Neural cell (in vitro differentiated cells): Measurements from ENCODE around the gene CACNA1C. TPM values are rescaled to one million over a fixed set of nuclear protein-coding genes. Genes with fewer than 3 reads are reported as not detected.

Source experiments
- H2AFZ ChIP-seq: fragments of 200-600, 300-800 bp; sonication (generic), shearing (Covaris generic); 2 replicates; pipeline ENCODE4 v1.6.0; 2014; ENCODE audit warnings: low read depth, mild to moderate bottlenecking, antibody characterized with exemption, low read length, moderate library complexity
- H3F3A ChIP-seq: fragments of 200-600 bp; shearing (Covaris generic); 2 replicates; pipeline ENCODE4 v1.6.1; 2016; ENCODE audit warnings: mild to moderate bottlenecking, moderate library complexity, mixed read lengths, antibody characterized with exemption, low read length; ENCODE audit not compliant: insufficient read depth, poor library complexity, severe bottlenecking
- H3K27ac ChIP-seq: fragments of 200-600, 300-800 bp; sonication (generic), shearing (Covaris generic); 2 replicates; pipeline ENCODE4 v1.5.1; 2014; ENCODE audit warnings: mild to moderate bottlenecking, low read length, moderate library complexity
- H3K27me3 ChIP-seq: fragments of 300-800, 200-600 bp; sonication (generic), shearing (Covaris generic); 2 replicates; pipeline ENCODE4 v1.6.0; 2014; ENCODE audit warnings: mild to moderate bottlenecking, low read depth, low read length, moderate library complexity; ENCODE audit not compliant: insufficient read depth
- H3K36me3 ChIP-seq: fragments of 300-800, 200-600 bp; sonication (generic), shearing (Covaris generic); 2 replicates; pipeline ENCODE4 v1.5.1; 2014; ENCODE audit warnings: mild to moderate bottlenecking, antibody characterized with exemption, low read length, moderate library complexity; ENCODE audit not compliant: insufficient read depth
- H3K4me2 ChIP-seq: fragments of 300-800, 200-600 bp; sonication (generic), shearing (Covaris generic); 2 replicates; pipeline ENCODE4 v1.6.0; 2014; ENCODE audit warnings: mild to moderate bottlenecking, low read length
- H3K4me3 ChIP-seq: fragments of 300-800, 200-600 bp; sonication (generic), shearing (Covaris generic); 2 replicates; pipeline ENCODE4 v1.5.1; 2014; ENCODE audit warnings: mild to moderate bottlenecking, low read length, moderate library complexity
- H3K79me2 ChIP-seq: fragments of 200-600 bp; shearing (Covaris generic); replicated peaks from 2 replicates; pipeline ENCODE4 v1.6.0; 2014; ENCODE audit warnings: mild to moderate bottlenecking, low read length, moderate library complexity; ENCODE audit not compliant: insufficient read depth
- H3K9ac ChIP-seq: fragments of 300-800, 200-600 bp; sonication (generic), shearing (Covaris generic); 2 replicates; pipeline ENCODE4 v1.6.1; 2016; ENCODE audit warnings: mild to moderate bottlenecking, low read length, mixed read lengths
- H3K9me2 ChIP-seq: fragments of 200-600 bp; shearing (Covaris generic); 2 replicates; pipeline ENCODE4 v1.6.1; 2016; ENCODE audit warnings: mild to moderate bottlenecking, low read length, mixed read lengths; ENCODE audit not compliant: insufficient read depth
- H3K9me3 ChIP-seq: fragments of 200-600, 300-800 bp; sonication (generic), shearing (Covaris generic); 2 replicates; pipeline ENCODE4 v1.6.1; 2016; ENCODE audit warnings: mild to moderate bottlenecking, mixed run types, low read length, moderate library complexity, mixed read lengths
- H4K20me1 ChIP-seq: fragments of 200-600 bp; shearing (Covaris generic); 2 replicates; pipeline ENCODE4 v1.6.1; 2016; ENCODE audit warnings: mild to moderate bottlenecking, mixed run types; ENCODE audit not compliant: insufficient read depth
- EP300 ChIP-seq: fragments of 450-650 bp; conservative IDR thresholded peaks from 2 replicates; pipeline ENCODE4 v1.6.1; 2014; ENCODE audit warnings: antibody characterized with exemption, mild to moderate bottlenecking, moderate library complexity; ENCODE audit not compliant: poor library complexity, severe bottlenecking
- MXI1 ChIP-seq: fragments of 450-650 bp; conservative IDR thresholded peaks from 2 replicates; pipeline ENCODE4 v1.6.1; 2014; ENCODE audit warnings: antibody characterized with exemption, mild to moderate bottlenecking; ENCODE audit not compliant: poor library complexity, severe bottlenecking
- POLR2AphosphoS5 ChIP-seq: IDR thresholded peaks from 2 replicates; pipeline ENCODE4 v1.6.1; 2012
- RAD21 ChIP-seq: fragments of 450-650 bp; conservative IDR thresholded peaks from 2 replicates; pipeline ENCODE4 v1.6.1; 2014; ENCODE audit warnings: antibody characterized with exemption, mild to moderate bottlenecking, moderate library complexity
- SMC3 ChIP-seq: fragments of 450-650 bp; conservative IDR thresholded peaks from 2 replicates; pipeline ENCODE4 v1.6.1; 2014; ENCODE audit warnings: antibody characterized with exemption, mild to moderate bottlenecking, moderate library complexity; ENCODE audit not compliant: poor library complexity
- TAF1 ChIP-seq: IDR thresholded peaks from 2 replicates; pipeline ENCODE4 v1.6.1; 2012; ENCODE audit warnings: low read depth
- polyA plus RNA-seq: library from polyadenylated mRNA; depleted of rRNA; stranded (reverse); fragments of >200 nt; gene quantifications from 2 replicates; pipeline ENCODE4 v1.2.3, GENCODE V29; 2014
- TF ChIP-seq, protein P1 (sequence below): fragments of 450-650 bp; IDR thresholded peaks from 2 replicates; pipeline ENCODE4 v1.5.1; 2014; ENCODE audit warnings: antibody characterized with exemption, mild to moderate bottlenecking, moderate library complexity; ENCODE audit not compliant: poor library complexity, severe bottlenecking
- TF ChIP-seq, protein P2 (sequence below): IDR thresholded peaks from 2 replicates; pipeline ENCODE4 v1.6.1; 2012; ENCODE audit warnings: borderline replicate concordance

CACNA1C gene
- polyA plus RNA-seq, 1 donor from 2014 or later, result 9.7 TPM

DNA sequence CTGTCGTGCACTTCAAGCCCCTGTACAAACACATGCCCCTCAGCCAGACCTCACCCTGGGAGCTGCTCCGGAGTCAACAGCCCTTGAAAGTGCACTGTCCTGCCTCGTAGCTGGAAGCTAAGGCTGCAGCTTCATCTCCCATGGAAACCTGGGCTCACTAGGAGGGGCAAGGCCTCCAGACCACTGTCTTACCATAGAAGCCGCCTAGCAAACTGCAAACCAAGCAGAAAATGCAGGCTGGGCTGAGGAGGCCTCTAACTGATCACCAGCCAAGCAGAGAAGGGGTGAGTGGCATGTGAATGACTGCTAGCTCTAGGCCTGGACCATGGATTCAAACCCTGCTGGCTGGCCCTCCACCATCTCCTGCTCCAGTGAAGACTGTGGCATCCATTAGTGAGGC, 340.2 kb downstream of the CACNA1C start:
- H3K79me2 ChIP-seq, result no peaks in the 10 kb centered on the region
- H3K4me2 ChIP-seq, result no peak overlapping the region
- no peaks in the 10 kb centered on the region for H4K20me1 ChIP-seq
- no peaks in the 10 kb centered on the region for H3K9me3 ChIP-seq
- no peak overlapping the region for H3K4me3 ChIP-seq
- H3F3A ChIP-seq, result no peaks in the 10 kb centered on the region
- H3K27me3 ChIP-seq, result no peaks in the 10 kb centered on the region
- TF ChIP-seq, protein P1, sequence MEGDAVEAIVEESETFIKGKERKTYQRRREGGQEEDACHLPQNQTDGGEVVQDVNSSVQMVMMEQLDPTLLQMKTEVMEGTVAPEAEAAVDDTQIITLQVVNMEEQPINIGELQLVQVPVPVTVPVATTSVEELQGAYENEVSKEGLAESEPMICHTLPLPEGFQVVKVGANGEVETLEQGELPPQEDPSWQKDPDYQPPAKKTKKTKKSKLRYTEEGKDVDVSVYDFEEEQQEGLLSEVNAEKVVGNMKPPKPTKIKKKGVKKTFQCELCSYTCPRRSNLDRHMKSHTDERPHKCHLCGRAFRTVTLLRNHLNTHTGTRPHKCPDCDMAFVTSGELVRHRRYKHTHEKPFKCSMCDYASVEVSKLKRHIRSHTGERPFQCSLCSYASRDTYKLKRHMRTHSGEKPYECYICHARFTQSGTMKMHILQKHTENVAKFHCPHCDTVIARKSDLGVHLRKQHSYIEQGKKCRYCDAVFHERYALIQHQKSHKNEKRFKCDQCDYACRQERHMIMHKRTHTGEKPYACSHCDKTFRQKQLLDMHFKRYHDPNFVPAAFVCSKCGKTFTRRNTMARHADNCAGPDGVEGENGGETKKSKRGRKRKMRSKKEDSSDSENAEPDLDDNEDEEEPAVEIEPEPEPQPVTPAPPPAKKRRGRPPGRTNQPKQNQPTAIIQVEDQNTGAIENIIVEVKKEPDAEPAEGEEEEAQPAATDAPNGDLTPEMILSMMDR, result no peak
- TF ChIP-seq MXI1, result no peak
- TF ChIP-seq SMC3, result no peak
- no peaks in the 10 kb centered on the region for H3K36me3 ChIP-seq
- H3K9ac ChIP-seq, result no peak overlapping the region
- H2AFZ ChIP-seq, result no peak overlapping the region
- no peak overlapping the region for H3K27ac ChIP-seq
- no peaks in the 10 kb centered on the region for H3K9me2 ChIP-seq

DNA sequence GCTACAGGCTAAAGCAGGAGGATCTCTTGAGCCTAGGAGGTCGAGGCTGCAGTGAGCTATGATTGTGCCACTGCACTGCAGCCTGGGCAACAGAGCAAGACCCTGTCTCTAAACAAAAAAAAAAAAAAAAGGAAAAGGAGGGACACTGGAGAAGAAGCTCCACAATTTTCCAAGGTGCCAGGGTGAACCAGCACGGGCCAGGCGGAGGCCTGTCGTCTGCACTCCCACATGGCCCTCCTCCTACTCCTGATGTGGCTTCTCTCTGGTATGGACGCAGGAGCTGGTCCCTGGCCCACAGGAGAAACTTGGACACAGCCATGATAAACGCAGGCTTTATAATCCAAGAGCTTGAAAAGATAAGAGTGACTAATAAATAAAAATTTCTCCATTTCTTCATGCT, 341.2 kb downstream of the CACNA1C start:
- no peaks in the 10 kb centered on the region for H3K9me3 ChIP-seq
- no peaks in the 10 kb centered on the region for H3K9me2 ChIP-seq
- no peaks in the 10 kb centered on the region for H3K36me3 ChIP-seq
- no peaks in the 10 kb centered on the region for H3F3A ChIP-seq
- no peaks in the 10 kb centered on the region for H3K79me2 ChIP-seq
- no peaks in the 10 kb centered on the region for H4K20me1 ChIP-seq
- H2AFZ ChIP-seq, result no peak overlapping the region
- no peak for TF ChIP-seq SMC3
- TF ChIP-seq TAF1, result no peak
- TF ChIP-seq, protein P1, result no peak
- no peak for TF ChIP-seq POLR2AphosphoS5
- TF ChIP-seq, protein P2, sequence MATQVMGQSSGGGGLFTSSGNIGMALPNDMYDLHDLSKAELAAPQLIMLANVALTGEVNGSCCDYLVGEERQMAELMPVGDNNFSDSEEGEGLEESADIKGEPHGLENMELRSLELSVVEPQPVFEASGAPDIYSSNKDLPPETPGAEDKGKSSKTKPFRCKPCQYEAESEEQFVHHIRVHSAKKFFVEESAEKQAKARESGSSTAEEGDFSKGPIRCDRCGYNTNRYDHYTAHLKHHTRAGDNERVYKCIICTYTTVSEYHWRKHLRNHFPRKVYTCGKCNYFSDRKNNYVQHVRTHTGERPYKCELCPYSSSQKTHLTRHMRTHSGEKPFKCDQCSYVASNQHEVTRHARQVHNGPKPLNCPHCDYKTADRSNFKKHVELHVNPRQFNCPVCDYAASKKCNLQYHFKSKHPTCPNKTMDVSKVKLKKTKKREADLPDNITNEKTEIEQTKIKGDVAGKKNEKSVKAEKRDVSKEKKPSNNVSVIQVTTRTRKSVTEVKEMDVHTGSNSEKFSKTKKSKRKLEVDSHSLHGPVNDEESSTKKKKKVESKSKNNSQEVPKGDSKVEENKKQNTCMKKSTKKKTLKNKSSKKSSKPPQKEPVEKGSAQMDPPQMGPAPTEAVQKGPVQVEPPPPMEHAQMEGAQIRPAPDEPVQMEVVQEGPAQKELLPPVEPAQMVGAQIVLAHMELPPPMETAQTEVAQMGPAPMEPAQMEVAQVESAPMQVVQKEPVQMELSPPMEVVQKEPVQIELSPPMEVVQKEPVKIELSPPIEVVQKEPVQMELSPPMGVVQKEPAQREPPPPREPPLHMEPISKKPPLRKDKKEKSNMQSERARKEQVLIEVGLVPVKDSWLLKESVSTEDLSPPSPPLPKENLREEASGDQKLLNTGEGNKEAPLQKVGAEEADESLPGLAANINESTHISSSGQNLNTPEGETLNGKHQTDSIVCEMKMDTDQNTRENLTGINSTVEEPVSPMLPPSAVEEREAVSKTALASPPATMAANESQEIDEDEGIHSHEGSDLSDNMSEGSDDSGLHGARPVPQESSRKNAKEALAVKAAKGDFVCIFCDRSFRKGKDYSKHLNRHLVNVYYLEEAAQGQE, result no peak
- no peak for TF ChIP-seq RAD21
- no peak for TF ChIP-seq EP300
- H3K27me3 ChIP-seq, result no peaks in the 10 kb centered on the region
- H3K9ac ChIP-seq, result no peak overlapping the region
- H3K27ac ChIP-seq, result no peak overlapping the region
- no peak overlapping the region for H3K4me2 ChIP-seq
- no peak overlapping the region for H3K4me3 ChIP-seq
